MM.1S (cell line): ENCODE data around the gene DDX1.

Source experiments
- DNase-seq: peaks from one replicate; pipeline ENCODE4 v3.0.0-alpha.2; 2015
- H2AFZ ChIP-seq: fragments of 300-600 bp; sonication (generic); 2 replicates; pipeline ENCODE4 v1.6.0; 2016; ENCODE audit warnings: antibody characterized with exemption, low read length
- H3F3A ChIP-seq: fragments of 300-600 bp; sonication (generic); 2 replicates; pipeline ENCODE4 v1.6.1; 2016; ENCODE audit warnings: mild to moderate bottlenecking, antibody characterized with exemption, low read length, moderate library complexity, mixed read lengths; ENCODE audit not compliant: insufficient read depth
- H3K27ac ChIP-seq: fragments of 300-600 bp; sonication (generic); 2 replicates; pipeline ENCODE4 v1.5.1; 2016; ENCODE audit warnings: mild to moderate bottlenecking, low read length
- H3K27me3 ChIP-seq: fragments of 300-600 bp; sonication (generic); replicated peaks from 2 replicates; pipeline ENCODE4 v1.6.0; 2016; ENCODE audit warnings: low read length; ENCODE audit not compliant: insufficient read depth
- H3K36me3 ChIP-seq: fragments of 300-600 bp; sonication (generic); replicated peaks from 2 replicates; pipeline ENCODE4 v1.6.1; 2016; ENCODE audit warnings: mild to moderate bottlenecking, low read length, mixed read lengths; ENCODE audit not compliant: insufficient read depth
- H3K4me1 ChIP-seq: fragments of 300-600 bp; sonication (generic); 2 replicates; pipeline ENCODE4 v1.6.1; 2016; ENCODE audit warnings: low read length, mixed read lengths
- H3K4me2 ChIP-seq: fragments of 300-600 bp; sonication (generic); 2 replicates; pipeline ENCODE4 v1.6.0; 2016; ENCODE audit warnings: low read depth, low read length
- H3K4me3 ChIP-seq: fragments of 300-600 bp; sonication (generic); 2 replicates; pipeline ENCODE4 v1.5.1; 2016; ENCODE audit warnings: low read length, mixed read lengths
- H3K79me2 ChIP-seq: fragments of 300-600 bp; sonication (generic); 2 replicates; pipeline ENCODE4 v1.6.1; 2016; ENCODE audit warnings: mixed run types, low read length, mixed read lengths
- H3K9ac ChIP-seq: fragments of 300-600 bp; sonication (generic); 2 replicates; pipeline ENCODE4 v1.6.1; 2016; ENCODE audit warnings: low read length, mixed read lengths
- H3K9me2 ChIP-seq: fragments of 300-600 bp; sonication (generic); replicated peaks from 2 replicates; pipeline ENCODE4 v1.6.1; 2016; ENCODE audit warnings: mild to moderate bottlenecking, low read length, mixed read lengths; ENCODE audit not compliant: insufficient read depth
- H3K9me3 ChIP-seq: fragments of 300-600 bp; sonication (generic); replicated peaks from 2 replicates; pipeline ENCODE4 v1.6.1; 2016; ENCODE audit warnings: mild to moderate bottlenecking, low read length, mixed read lengths; ENCODE audit not compliant: insufficient read depth
- H4K20me1 ChIP-seq: fragments of 300-600 bp; sonication (generic); 2 replicates; pipeline ENCODE4 v1.6.1; 2016; ENCODE audit warnings: mild to moderate bottlenecking, low read length, moderate library complexity, mixed read lengths; ENCODE audit not compliant: insufficient read depth
- EZH2 ChIP-seq: fragments of 300-600 bp; sonication (generic); optimal IDR thresholded peaks from 2 replicates; pipeline ENCODE3; 2017; ENCODE audit warnings: low read depth, mild to moderate bottlenecking, antibody characterized with exemption, low read length, mixed read lengths
- EZH2phosphoT487 ChIP-seq: fragments of 300-600 bp; sonication (generic); IDR thresholded peaks from 2 replicates; pipeline ENCODE4 v1.6.1; 2018; ENCODE audit warnings: antibody characterized with exemption, low read length
- TF ChIP-seq, protein P1 (sequence below): fragments of 300-600 bp; sonication (generic); IDR thresholded peaks from 2 replicates; pipeline ENCODE4 v1.5.1; 2016; ENCODE audit warnings: antibody characterized with exemption, low read length, mixed read lengths

Gene DDX1

DNA sequence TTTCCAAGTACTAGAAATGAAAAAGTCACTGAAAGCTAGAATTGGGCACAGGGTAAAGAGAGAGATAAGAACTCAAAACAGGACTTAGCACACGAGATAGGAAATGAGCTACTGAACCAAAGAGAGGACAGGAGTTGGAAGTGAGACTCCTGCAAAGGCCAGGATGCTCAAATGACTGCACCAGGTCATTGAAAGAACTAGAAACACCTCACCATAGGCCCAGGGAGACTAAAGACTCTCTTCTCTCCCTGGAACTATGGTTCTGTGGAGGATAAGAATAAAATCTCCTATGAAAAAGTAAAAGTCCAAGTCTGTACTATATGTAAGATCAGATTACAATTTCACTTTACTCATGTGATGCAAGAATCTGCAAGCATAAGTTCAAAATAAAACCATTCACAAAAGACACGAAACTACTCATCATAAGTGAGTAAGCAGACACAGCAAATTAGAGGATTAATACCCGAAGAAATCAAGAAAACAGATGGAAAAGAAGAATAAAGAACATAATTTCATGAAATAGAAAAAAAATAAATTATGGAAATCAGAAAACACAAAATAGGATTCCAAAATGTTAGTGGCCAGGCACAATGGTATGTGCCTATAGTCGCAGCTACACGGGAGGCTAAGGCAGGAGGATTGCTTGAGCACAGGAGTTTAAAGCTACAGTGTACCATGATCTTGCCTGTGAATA is 37.0 kb upstream of the DDX1 start:
- no peaks in the 10 kb centered on the region; the same call in 1 of the 2 replicates for H3K36me3 ChIP-seq
- no peaks in the 10 kb centered on the region for H3F3A ChIP-seq
- H3K27me3 ChIP-seq = no peaks in the 10 kb centered on the region
- H3K9me2 ChIP-seq = no peaks in the 10 kb centered on the region
- no peak overlapping the region for H3K4me2 ChIP-seq
- H3K4me1 ChIP-seq = peaks cover 7% of the 10 kb centered on the region; the same call in 1 of the 2 replicates
- H3K9ac ChIP-seq = no peak overlapping the region
- H3K4me3 ChIP-seq = no peak overlapping the region
- peaks cover 24% of the 10 kb centered on the region for H3K79me2 ChIP-seq
- no peaks in the 10 kb centered on the region for H3K9me3 ChIP-seq
- H2AFZ ChIP-seq = no peak overlapping the region
- TF ChIP-seq, protein P1, sequence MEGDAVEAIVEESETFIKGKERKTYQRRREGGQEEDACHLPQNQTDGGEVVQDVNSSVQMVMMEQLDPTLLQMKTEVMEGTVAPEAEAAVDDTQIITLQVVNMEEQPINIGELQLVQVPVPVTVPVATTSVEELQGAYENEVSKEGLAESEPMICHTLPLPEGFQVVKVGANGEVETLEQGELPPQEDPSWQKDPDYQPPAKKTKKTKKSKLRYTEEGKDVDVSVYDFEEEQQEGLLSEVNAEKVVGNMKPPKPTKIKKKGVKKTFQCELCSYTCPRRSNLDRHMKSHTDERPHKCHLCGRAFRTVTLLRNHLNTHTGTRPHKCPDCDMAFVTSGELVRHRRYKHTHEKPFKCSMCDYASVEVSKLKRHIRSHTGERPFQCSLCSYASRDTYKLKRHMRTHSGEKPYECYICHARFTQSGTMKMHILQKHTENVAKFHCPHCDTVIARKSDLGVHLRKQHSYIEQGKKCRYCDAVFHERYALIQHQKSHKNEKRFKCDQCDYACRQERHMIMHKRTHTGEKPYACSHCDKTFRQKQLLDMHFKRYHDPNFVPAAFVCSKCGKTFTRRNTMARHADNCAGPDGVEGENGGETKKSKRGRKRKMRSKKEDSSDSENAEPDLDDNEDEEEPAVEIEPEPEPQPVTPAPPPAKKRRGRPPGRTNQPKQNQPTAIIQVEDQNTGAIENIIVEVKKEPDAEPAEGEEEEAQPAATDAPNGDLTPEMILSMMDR = no peak
- TF ChIP-seq EZH2 = no peak
- TF ChIP-seq EZH2phosphoT487 = no peak
- H4K20me1 ChIP-seq = no peaks in the 10 kb centered on the region
- no peak for DNase-seq
- no peak overlapping the region for H3K27ac ChIP-seq

DNA sequence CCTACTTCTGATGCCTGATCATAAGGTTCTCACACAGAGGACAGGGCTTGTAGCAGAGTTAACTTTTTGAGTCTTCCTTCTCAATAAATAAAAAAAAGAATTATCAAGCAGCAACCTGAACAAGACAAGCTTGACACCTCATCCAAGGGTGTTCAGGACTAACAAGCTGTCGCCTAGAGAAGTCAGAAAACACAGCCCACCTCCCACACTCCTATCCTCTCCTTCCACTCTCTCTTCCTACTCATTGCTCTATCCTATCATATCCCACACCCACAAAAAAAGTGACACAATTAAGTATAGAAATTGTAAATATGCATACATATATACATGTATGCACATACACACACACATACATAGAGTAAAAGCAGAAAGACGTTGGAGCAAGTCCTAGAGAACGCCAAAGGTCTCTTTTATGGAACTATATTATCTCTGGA is 35.9 kb upstream of the DDX1 start:
- peaks cover 34% of the 10 kb centered on the region for H3K79me2 ChIP-seq
- no peaks in the 10 kb centered on the region for H3K9me3 ChIP-seq
- H3K4me2 ChIP-seq = no peak overlapping the region

DNA sequence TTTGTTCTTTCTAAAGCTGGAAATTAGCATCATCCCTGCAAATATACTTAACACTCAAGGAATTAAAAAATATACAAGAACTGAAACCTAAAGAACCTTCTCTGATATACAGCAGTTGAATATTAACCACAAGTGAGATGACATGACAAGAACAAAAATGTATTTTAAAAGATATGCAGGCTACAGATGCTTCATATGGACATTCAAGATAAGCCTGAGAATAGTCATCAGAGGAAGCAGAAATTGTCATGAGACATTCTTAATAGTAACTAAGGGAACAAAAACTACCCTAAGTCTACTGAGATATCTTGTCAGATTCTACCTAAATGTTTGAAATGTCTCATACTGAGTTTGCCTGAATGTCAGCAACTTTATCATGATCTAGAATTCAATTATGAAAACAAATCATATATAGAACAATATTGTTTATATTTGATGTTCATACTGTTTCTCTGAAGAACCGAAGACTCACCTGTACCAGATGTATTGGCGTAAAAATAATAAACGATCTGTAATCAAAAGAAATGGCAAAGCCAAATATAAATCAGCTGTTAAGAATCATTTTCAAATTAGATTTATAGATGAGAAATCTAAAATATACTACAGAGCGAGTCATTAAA is 35.2 kb upstream of the DDX1 start:
- H3K9me2 ChIP-seq = no peaks in the 10 kb centered on the region
- H3K27me3 ChIP-seq = no peaks in the 10 kb centered on the region
- no peaks in the 10 kb centered on the region; the same call in 1 of the 2 replicates for H3K36me3 ChIP-seq
- TF ChIP-seq EZH2phosphoT487 (no peak), EZH2 (no peak)
- TF ChIP-seq, protein P1 = no peak
- no peak overlapping the region for H3K27ac ChIP-seq
- peaks cover 7% of the 10 kb centered on the region; the same call in 1 of the 2 replicates for H3K4me1 ChIP-seq
- no peaks in the 10 kb centered on the region for H4K20me1 ChIP-seq
- H3K9me3 ChIP-seq = no peaks in the 10 kb centered on the region
- H3K4me3 ChIP-seq = no peak overlapping the region
- H3K79me2 ChIP-seq = peaks cover 38% of the 10 kb centered on the region
- no peak overlapping the region for H3K9ac ChIP-seq
- no peak overlapping the region for H2AFZ ChIP-seq
- DNase-seq = no peak
- H3K4me2 ChIP-seq = no peak overlapping the region
- H3F3A ChIP-seq = no peaks in the 10 kb centered on the region

More for the DNA sequence above, 35.9 kb upstream of the DDX1 start:
- no peaks in the 10 kb centered on the region for H3K9me2 ChIP-seq
- peaks cover 7% of the 10 kb centered on the region; the same call in 1 of the 2 replicates for H3K4me1 ChIP-seq
- no peak for DNase-seq
- no peaks in the 10 kb centered on the region for H4K20me1 ChIP-seq
- H2AFZ ChIP-seq = no peak overlapping the region
- no peaks in the 10 kb centered on the region; the same call in 1 of the 2 replicates for H3K36me3 ChIP-seq
- H3K4me3 ChIP-seq = no peak overlapping the region
- H3K9ac ChIP-seq = no peak overlapping the region
- TF ChIP-seq EZH2phosphoT487 (no peak), EZH2 (no peak)
- TF ChIP-seq, protein P1 = no peak
- H3K27me3 ChIP-seq = no peaks in the 10 kb centered on the region
- no peak overlapping the region for H3K27ac ChIP-seq
- no peaks in the 10 kb centered on the region for H3F3A ChIP-seq
